A549 (cell line): ENCODE measurements around the gene CHST15. TPM values are rescaled to one million over a fixed set of nuclear protein-coding genes. Genes with fewer than 3 reads are reported as not detected.

Source experiments
- ATAC-seq, 2 experiments: fragments of 200-7000 bp in 1 of 2; fragments of >200 bp in 1 of 2; cut with Nextera tagmentation in 1 of 2; cut with Tn5 transposase in 1 of 2; 3 replicates each; pipeline versions ENCODE4 v1.8.0 to v1.9.1; 2018 to 2020; ENCODE audit warnings: mild to moderate bottlenecking in 1 of 2, moderate library complexity in 1 of 2
- CTCF ChIA-PET: fragments of 300-600 bp; sonication (Branson Sonifier 250); formaldehyde crosslinking; extraction: SDS; loops from one replicate; lab custom pipeline; 2021; ENCODE audit warnings: antibody characterized with exemption, inconsistent platforms; lab: Yijun Ruan, JAX
- POLR2A ChIA-PET: fragments of 350-600 bp; formaldehyde crosslinking; extraction: SDS; loops from one replicate; lab custom pipeline; 2021; ENCODE audit warnings: antibody characterized with exemption, inconsistent platforms; lab: Yijun Ruan, JAX
- DNase-seq, 2 experiments: peaks; one replicate each; pipeline versions ENCODE4 v3.0.0 to v3.0.0-alpha.2; 2011 to 2016; ENCODE audit warnings: low read depth in 1 of 2, low spot score in 1 of 2
- FAIRE-seq: peaks from 2 replicates; lab custom pipeline; 2011; peaks lifted over from hg19 to GRCh38; lab: Jason Lieb, UNC
- H3K27ac ChIP-seq, 2 experiments: fragments of >200 bp; sonication (Bioruptor Twin); formaldehyde crosslinking; 3 replicates each; pipeline ENCODE4 v1.5.1; 2016 to 2017
- H3K4me1 ChIP-seq: fragments of >200 bp; sonication (Bioruptor Twin); formaldehyde crosslinking; 3 replicates; pipeline ENCODE4 v1.6.1; 2016
- H3K4me2 ChIP-seq: fragments of >200 bp; sonication (Bioruptor Twin); formaldehyde crosslinking; 3 replicates; pipeline ENCODE4 v1.6.1; 2016
- H3K4me3 ChIP-seq: fragments of >200 bp; sonication (Bioruptor Twin); formaldehyde crosslinking; 3 replicates; pipeline ENCODE4 v1.5.1; 2016
- H3K9me3 ChIP-seq: fragments of >200 bp; sonication (Bioruptor Twin); formaldehyde crosslinking; 3 replicates; pipeline ENCODE4 v1.6.1; 2016
- CHD2 ChIP-seq: fragments of 150-350 bp; IDR thresholded peaks from 2 replicates; pipeline ENCODE4 v1.6.1; 2014; ENCODE audit warnings: low read length; ENCODE audit not compliant: partially characterized antibody
- CHD4 ChIP-seq: fragments of 200-600 bp; sonication (generic); IDR thresholded peaks from 2 replicates; pipeline ENCODE4 v1.6.1; 2016; ENCODE audit warnings: antibody characterized with exemption, mild to moderate bottlenecking, borderline replicate concordance
- EHF ChIP-seq: fragments of 250-450 bp; sonication (Bioruptor Pico); IDR thresholded peaks from 2 replicates; pipeline ENCODE4 v1.5.0; 2020; ENCODE audit warnings: mild to moderate bottlenecking
- ESRRA ChIP-seq: fragments of 150-350 bp; IDR thresholded peaks from 2 replicates; pipeline ENCODE4 v1.6.1; 2014; ENCODE audit warnings: mild to moderate bottlenecking, low read length, borderline replicate concordance
- FOSB ChIP-seq: fragments of 250-450 bp; sonication (Bioruptor Pico); IDR thresholded peaks from 2 replicates; pipeline ENCODE4 v1.5.0; 2020; ENCODE audit warnings: mild to moderate bottlenecking, moderate library complexity
- GATA3 ChIP-seq: IDR thresholded peaks from 2 replicates; pipeline ENCODE4 v1.6.1; 2012; ENCODE audit warnings: borderline replicate concordance
- HMGXB4 ChIP-seq: fragments of 250-450 bp; sonication (Bioruptor Pico); IDR thresholded peaks from 2 replicates; pipeline ENCODE4 v1.5.0; 2021; ENCODE audit warnings: mild to moderate bottlenecking, moderate library complexity, borderline replicate concordance
- HOXA7 ChIP-seq: fragments of 250-450 bp; sonication (Bioruptor Pico); IDR thresholded peaks from 2 replicates; pipeline ENCODE4 v1.5.0; 2020; ENCODE audit warnings: mild to moderate bottlenecking, moderate library complexity
- KDM5A ChIP-seq: fragments of 200-600 bp; sonication (generic); IDR thresholded peaks from 2 replicates; pipeline ENCODE4 v1.6.1; 2016; ENCODE audit warnings: antibody characterized with exemption, mild to moderate bottlenecking
- MAZ ChIP-seq: fragments of 150-350 bp; IDR thresholded peaks from 2 replicates; pipeline ENCODE4 v1.6.1; 2014; ENCODE audit warnings: antibody characterized with exemption, low read depth, low read length, borderline replicate concordance
- MYC ChIP-seq: IDR thresholded peaks from 2 replicates; pipeline ENCODE4 v1.6.1; 2012; ENCODE audit warnings: mild to moderate bottlenecking, inconsistent platforms, low read length, improper control_type of control experiment, borderline replicate concordance
- RAD21 ChIP-seq, 2 experiments: fragments of >200 bp in 1 of 2; sonication (Bioruptor Twin) in 1 of 2; formaldehyde crosslinking in 1 of 2; IDR thresholded peaks in 1 of 2; conservative IDR thresholded peaks in 1 of 2; 2 replicates in 1 of 2; 3 replicates in 1 of 2; pipeline ENCODE4 v1.6.1; 2012 to 2018; ENCODE audit warnings: inconsistent platforms in 1 of 2
- RFX5 ChIP-seq: fragments of 450-650 bp; IDR thresholded peaks from 2 replicates; pipeline ENCODE4 v1.7.1; 2014; ENCODE audit warnings: antibody characterized with exemption, mild to moderate bottlenecking, moderate library complexity
- SMC3 ChIP-seq: fragments of >200 bp; sonication (Bioruptor Twin); formaldehyde crosslinking; IDR thresholded peaks from 3 replicates; pipeline ENCODE4 v1.6.1; 2018; ENCODE audit warnings: inconsistent platforms
- SREBF2 ChIP-seq: fragments of 450-650 bp; IDR thresholded peaks from 2 replicates; pipeline ENCODE4 v1.6.1; 2014; ENCODE audit warnings: mild to moderate bottlenecking, moderate library complexity
- ZC3H11A ChIP-seq: fragments of 450-650 bp; IDR thresholded peaks from 2 replicates; pipeline ENCODE4 v1.6.1; 2014; ENCODE audit warnings: antibody characterized with exemption, mild to moderate bottlenecking
- ZFP36 ChIP-seq: fragments of 450-650 bp; IDR thresholded peaks from 2 replicates; pipeline ENCODE4 v1.6.1; 2014; ENCODE audit warnings: borderline replicate concordance; ENCODE audit not compliant: partially characterized antibody
- ZNF302 ChIP-seq: fragments of 250-450 bp; sonication (Bioruptor Pico); IDR thresholded peaks from 2 replicates; pipeline ENCODE4 v1.9.0; 2021; ENCODE audit warnings: inconsistent platforms, mild to moderate bottlenecking, moderate library complexity
- WGBS: methylation state at CpG from one replicate; pipeline ENCODE4 v1.1.6; 2017; ENCODE audit errors: missing lambda C conversion rate; 5-methylcytosine and 5-hydroxymethylcytosine counted together
- polyA plus RNA-seq, 4 experiments: library from polyadenylated mRNA; depleted of rRNA in 3 of 4; stranded (reverse); fragments of >200 nt; fragmentation: RNase III in 1 of 4; extraction: RNeasy Plus Mini Kit Qiagen cat#74134 plus additional on column Dnase treatment in 1 of 4; gene quantifications; 2 replicates in 3 of 4; 3 replicates in 1 of 4; pipeline ENCODE4 v1.2.3, GENCODE V29; 2011 to 2017
- TF ChIP-seq, protein P1 (sequence below): fragments of 200-600 bp; sonication (generic); IDR thresholded peaks from 2 replicates; pipeline ENCODE4 v1.6.1; 2016; ENCODE audit warnings: antibody characterized with exemption, mild to moderate bottlenecking, moderate library complexity

Gene CHST15
- polyA plus RNA-seq, 2 of the 4 experiments (the other 2 are of a cell fraction), result 5.1 to 10.3 TPM

DNA sequence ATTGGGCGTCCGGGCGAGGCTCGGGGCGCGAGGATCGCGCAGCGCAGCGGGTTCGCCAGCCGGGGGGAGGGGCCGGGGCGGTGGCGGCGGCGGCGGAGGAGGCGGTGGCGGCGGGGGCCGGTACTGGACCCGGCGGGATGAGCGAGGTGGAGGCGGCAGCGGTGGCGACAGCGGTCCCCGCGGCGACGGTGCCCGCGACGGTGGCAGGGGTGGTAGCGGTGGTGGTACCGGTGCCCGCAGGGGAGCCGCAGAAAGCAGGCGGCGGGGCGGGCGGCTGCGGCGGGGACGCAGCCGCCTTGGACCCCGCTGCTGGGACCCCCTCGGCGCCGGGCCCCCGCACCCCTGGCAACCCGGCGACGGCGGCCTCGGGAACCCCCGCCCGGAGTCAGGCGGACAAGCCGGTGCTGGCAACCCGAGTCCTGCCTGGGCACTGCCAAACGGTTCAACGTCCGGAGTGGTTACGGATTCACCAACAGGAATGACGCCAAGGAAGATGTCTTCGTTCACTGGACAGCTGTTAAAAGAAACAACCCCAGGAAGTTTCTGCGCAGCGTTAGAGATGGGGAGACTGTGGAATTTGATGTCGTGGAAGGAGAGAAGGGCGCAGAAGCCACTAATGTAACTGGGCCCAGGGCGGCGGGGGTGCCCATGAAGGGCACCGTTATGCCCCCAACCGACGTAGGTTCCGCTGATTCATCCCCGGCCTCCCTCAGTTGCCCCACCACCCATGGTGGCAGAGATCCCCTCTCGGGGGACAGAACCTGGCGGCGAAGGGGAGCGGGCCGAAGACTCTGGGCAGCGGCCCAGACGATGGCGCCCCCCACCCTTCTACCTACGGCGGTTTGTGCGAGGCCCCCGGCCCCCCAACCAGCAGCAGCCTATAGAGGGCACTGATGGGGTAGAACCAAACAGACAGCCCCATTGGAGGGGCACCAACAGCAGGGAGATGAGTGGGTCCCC is 101.5 kb downstream of the CHST15 start:
- CTCF ChIA-PET, result no interaction called here
- ATAC-seq, result no peak

GRCh38 chr10:123990889-123991288 is 102.5 kb downstream of the CHST15 start:
- no peak overlapping the region for H3K27ac ChIP-seq
- CTCF ChIA-PET, result interaction anchor here (1.4 kb wide), 1 partner anchor 399 kb away, joined by 8 read pairs; no protein-coding TSS in a partner anchor
- TF ChIP-seq ZFP36, result no peak
- no peak for TF ChIP-seq SMC3
- TF ChIP-seq RFX5, result no peak
- TF ChIP-seq SREBF2, result no peak
- TF ChIP-seq HMGXB4 (CRISPR knock-in tag), result no peak
- no peak for TF ChIP-seq MYC
- TF ChIP-seq, protein P1, sequence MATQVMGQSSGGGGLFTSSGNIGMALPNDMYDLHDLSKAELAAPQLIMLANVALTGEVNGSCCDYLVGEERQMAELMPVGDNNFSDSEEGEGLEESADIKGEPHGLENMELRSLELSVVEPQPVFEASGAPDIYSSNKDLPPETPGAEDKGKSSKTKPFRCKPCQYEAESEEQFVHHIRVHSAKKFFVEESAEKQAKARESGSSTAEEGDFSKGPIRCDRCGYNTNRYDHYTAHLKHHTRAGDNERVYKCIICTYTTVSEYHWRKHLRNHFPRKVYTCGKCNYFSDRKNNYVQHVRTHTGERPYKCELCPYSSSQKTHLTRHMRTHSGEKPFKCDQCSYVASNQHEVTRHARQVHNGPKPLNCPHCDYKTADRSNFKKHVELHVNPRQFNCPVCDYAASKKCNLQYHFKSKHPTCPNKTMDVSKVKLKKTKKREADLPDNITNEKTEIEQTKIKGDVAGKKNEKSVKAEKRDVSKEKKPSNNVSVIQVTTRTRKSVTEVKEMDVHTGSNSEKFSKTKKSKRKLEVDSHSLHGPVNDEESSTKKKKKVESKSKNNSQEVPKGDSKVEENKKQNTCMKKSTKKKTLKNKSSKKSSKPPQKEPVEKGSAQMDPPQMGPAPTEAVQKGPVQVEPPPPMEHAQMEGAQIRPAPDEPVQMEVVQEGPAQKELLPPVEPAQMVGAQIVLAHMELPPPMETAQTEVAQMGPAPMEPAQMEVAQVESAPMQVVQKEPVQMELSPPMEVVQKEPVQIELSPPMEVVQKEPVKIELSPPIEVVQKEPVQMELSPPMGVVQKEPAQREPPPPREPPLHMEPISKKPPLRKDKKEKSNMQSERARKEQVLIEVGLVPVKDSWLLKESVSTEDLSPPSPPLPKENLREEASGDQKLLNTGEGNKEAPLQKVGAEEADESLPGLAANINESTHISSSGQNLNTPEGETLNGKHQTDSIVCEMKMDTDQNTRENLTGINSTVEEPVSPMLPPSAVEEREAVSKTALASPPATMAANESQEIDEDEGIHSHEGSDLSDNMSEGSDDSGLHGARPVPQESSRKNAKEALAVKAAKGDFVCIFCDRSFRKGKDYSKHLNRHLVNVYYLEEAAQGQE, result no peak
- TF ChIP-seq ESRRA, result no peak
- TF ChIP-seq ZC3H11A, result no peak
- TF ChIP-seq KDM5A, result no peak
- no peak for TF ChIP-seq HOXA7 (CRISPR knock-in tag)
- TF ChIP-seq MAZ, result no peak
- TF ChIP-seq FOSB (CRISPR knock-in tag), result no peak
- TF ChIP-seq ZNF302 (CRISPR knock-in tag), result no peak
- no peak for TF ChIP-seq CHD4

More for the DNA sequence above, 101.5 kb downstream of the CHST15 start:
- FAIRE-seq (no peak), DNase-seq (no peak)
- peak overlapping the region; percentile 79 for H3K4me2 ChIP-seq
- H3K4me3 ChIP-seq, result peak overlapping the region; percentile 42
- peak overlapping the region in 1 of 2 experiments; percentile 69; a peak in 2 of 6 replicates for H3K27ac ChIP-seq
- POLR2A ChIA-PET, result no interaction called here
- WGBS, result 55% methylated on average over 33 of the region's 92 CpGs
- TF ChIP-seq CHD2 (no peak), SMC3 (no peak), RFX5 (no peak), MAZ (no peak), EHF (CRISPR knock-in tag) (no peak), GATA3 (no peak), RAD21 (conservative IDR thresholded peaks at IDR 0.05 in 1 of 2, IDR thresholded peaks at IDR 0.05 in 1 of 2) (no peak)
- TF ChIP-seq, protein P1, result no peak
- H3K4me1 ChIP-seq, result peaks cover 13% of the 10 kb centered on the region
- peaks cover 5% of the 10 kb centered on the region; the same call in 1 of the 3 replicates for H3K9me3 ChIP-seq

More at GRCh38 chr10:123990889-123991288, 102.5 kb downstream of the CHST15 start:
- no peak for ATAC-seq
- 77% methylated on average over 10 of the region's 10 CpGs for WGBS
- H3K4me1 ChIP-seq, result peaks cover 4% of the 10 kb centered on the region; the same call in 1 of the 3 replicates
- no peak overlapping the region; the same call in 2 of the 3 replicates for H3K4me2 ChIP-seq
- no peak for DNase-seq
- POLR2A ChIA-PET, result no interaction called here
- FAIRE-seq, result no peak
- no peak overlapping the region for H3K4me3 ChIP-seq
- peaks cover 6% of the 10 kb centered on the region; the same call in 2 of the 3 replicates for H3K9me3 ChIP-seq
